Left kidney (tissue), 2 donors: ENCODE data around the gene KRT82. TPM values are rescaled to one million over a fixed set of nuclear protein-coding genes. Genes with fewer than 3 reads are reported as not detected.
A peak's percentile ranks its signal among the peaks of the same experiment; 100 is the strongest.

ENCODE experiments used
- DNase-seq: peaks from one replicate; pipeline ENCODE4 v3.0.0-alpha.2; 2013
- polyA plus RNA-seq: library from polyadenylated mRNA; unstranded; fragments of 120-200 nt; gene quantifications from one replicate; pipeline ENCODE4 v1.2.1, GENCODE V29; 2013; ENCODE audit not compliant: insufficient read length

KRT82 gene
- polyA plus RNA-seq, 1 donor = not detected

- DNase-seq = no peak
Observed at GRCh38 chr12:52385226-52385702, 20.9 kb downstream of the KRT82 start, which contains the start of gene KRT84. TSS of gene KRT84 (minus strand) at chr12:52385652. CDS start at chr12:52385585, 67 bp downstream.

GRCh38 chr12:52383331-52383730 lies 22.8 kb downstream of the KRT82 start:
- no peak for DNase-seq

- DNase-seq = no peak
Observed at GRCh38 chr12:52382854-52383253, 23.3 kb downstream of the KRT82 start.

GRCh38 chr12:52381206-52381605 lies 24.9 kb downstream of the KRT82 start:
- no peak for DNase-seq

GRCh38 chr12:52380271-52380694 lies 25.9 kb downstream of the KRT82 start:
- DNase-seq = no peak

- DNase-seq = no peak
Observed at GRCh38 chr12:52379536-52379935, 26.6 kb downstream of the KRT82 start.

GRCh38 chr12:52378091-52378490 lies 28.0 kb downstream of the KRT82 start:
- DNase-seq = no peak

- DNase-seq = no peak
Observed at GRCh38 chr12:52377266-52377665, 28.9 kb downstream of the KRT82 start.

- peak; percentile 72 for DNase-seq
Observed at GRCh38 chr12:52372216-52373154, 33.6 kb downstream of the KRT82 start.

GRCh38 chr12:52371716-52372115 lies 34.4 kb downstream of the KRT82 start:
- no peak for DNase-seq

- peak; percentile 57 for DNase-seq
Observed at GRCh38 chr12:52370926-52371608, 35.1 kb downstream of the KRT82 start.

- no peak for DNase-seq
Observed at GRCh38 chr12:52369809-52370208, 36.3 kb downstream of the KRT82 start.

- no peak for DNase-seq
Observed at GRCh38 chr12:52369211-52369610, 36.9 kb downstream of the KRT82 start.

- no peak for DNase-seq
Observed at GRCh38 chr12:52368508-52368907, 37.6 kb downstream of the KRT82 start.

- DNase-seq = no peak
Observed at GRCh38 chr12:52367876-52368275, 38.3 kb downstream of the KRT82 start.

GRCh38 chr12:52366738-52367485 lies 39.2 kb downstream of the KRT82 start, which contains the start of gene KRT85:
TSS of gene KRT85 (minus strand) at chr12:52367481. CDS start at chr12:52367405, 76 bp downstream.
- DNase-seq = no peak

GRCh38 chr12:52364901-52365489 lies 41.1 kb downstream of the KRT82 start:
- DNase-seq = no peak

- DNase-seq = no peak
Observed at GRCh38 chr12:52364061-52364460, 42.1 kb downstream of the KRT82 start.

GRCh38 chr12:52363111-52363679 lies 42.9 kb downstream of the KRT82 start:
- no peak for DNase-seq

- no peak for DNase-seq
Observed at GRCh38 chr12:52362118-52362726, 43.9 kb downstream of the KRT82 start.

- DNase-seq = no peak
Observed at GRCh38 chr12:52361553-52361952, 44.6 kb downstream of the KRT82 start.
